Stimulated activated naive CD8-positive, alpha-beta T cell treated with anti-CD3 and anti-CD28 coated beads, Interleukin-15, Interleukin-2, amounts not matched to agents 100 U/mL and 50 U/mL, for 24 hours (primary cell): ENCODE results near the gene ALPP.
"Not testable (repeated sequence)": the region's sequence is repeated elsewhere in the genome, so short reads cannot be mapped to it uniquely, and the experiment has no call there.

Experiments used
- ATAC-seq: fragments of 150-1000 bp; cut with Tn5 transposase; one replicate; pipeline ENCODE4 v1.10.0; 2021
- DNase-seq: peaks from one replicate; pipeline ENCODE4 v3.0.0; 2021

The ALPP gene

DNA sequence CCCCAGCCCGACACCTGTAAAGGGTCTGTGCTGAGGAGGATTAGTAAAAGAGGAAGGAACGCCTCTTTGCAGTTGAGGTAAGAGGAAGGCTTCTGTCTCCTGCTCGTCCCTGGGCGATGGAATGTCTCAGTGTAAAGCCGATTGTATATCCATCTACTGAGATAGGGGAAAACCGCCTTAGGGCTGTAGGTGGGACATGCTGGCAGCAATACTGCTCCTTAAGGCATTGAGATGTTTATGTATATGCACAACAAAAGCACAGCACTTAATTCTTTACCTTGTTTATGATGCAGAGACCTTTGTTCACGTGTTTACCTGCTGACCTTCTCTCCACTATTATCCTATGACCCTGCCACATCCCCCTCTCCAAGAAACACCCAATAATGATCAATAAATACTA is 44.9 kb downstream of the ALPP start:
- ATAC-seq, DNase-seq: not testable (repeated sequence)

DNA sequence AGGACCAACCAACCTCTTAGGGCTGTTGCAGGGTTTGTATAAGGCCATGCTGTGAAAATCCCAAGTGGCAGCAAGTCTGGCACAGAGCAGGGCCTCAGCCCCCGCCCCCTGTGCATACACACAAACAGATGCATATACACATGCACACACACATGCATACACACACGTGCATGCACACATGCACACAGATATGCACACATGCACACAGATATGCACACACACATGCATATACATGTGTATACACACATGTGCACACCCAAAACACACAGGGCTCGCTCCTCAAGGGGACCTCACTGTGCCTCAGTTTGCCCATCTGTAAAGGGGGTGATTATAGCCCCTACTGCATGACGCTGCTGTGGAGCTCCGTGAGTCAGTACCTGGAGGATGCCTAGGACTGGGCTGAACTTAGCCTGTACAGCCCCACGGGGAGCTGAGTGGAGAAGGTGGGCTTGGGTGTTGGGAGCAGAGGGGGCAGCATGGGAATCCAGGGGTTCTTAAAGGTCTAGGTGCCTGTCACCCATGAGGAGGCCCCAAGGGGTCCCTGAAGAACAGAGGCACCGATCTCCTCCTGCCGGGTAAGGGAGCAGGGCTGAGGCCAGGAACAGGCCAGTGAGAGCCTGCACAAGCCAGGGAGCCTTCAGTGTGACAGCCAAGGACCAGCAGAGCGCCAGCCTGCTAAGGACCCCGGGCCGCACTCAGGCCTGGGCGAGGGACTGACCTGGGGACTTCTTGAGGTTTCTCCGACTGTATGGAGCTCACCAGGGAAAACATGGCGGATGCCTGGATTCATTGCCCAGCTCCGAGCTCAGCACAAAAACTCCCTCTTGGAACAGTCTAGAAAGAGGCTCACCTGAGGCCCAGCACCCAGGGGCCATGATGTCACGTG is 53.4 kb downstream of the ALPP start:
- no peak for DNase-seq
- ATAC-seq, result no peak
